Measurements from ENCODE around the gene OR2A42.
"Not testable (repeated sequence)": the region's sequence is repeated elsewhere in the genome, so short reads cannot be mapped to it uniquely, and the experiment has no call there.

GRCh38 chr7:144280010-144280409, 40.6 kb upstream of the OR2A42 start:
- TF ChIP-seq EZH2 (optimal IDR thresholded peaks at IDR 0.05; ENCODE audit: low read depth, low read length); CTCF (IDR thresholded peaks at IDR 0.05; ENCODE audit: low read length): not testable (repeated sequence)

All from MM.1S (cell line).